HCT116 (cell line): ENCODE results near the gene DCTN1. TPM values are rescaled to one million over a fixed set of nuclear protein-coding genes. Genes with fewer than 3 reads are reported as not detected.
A peak's percentile ranks its signal among the peaks of the same experiment; 100 is the strongest.

Source experiments
- ATAC-seq: fragments of 200-7000 bp; cut with Tn5 transposase; 2 replicates; pipeline ENCODE4 v1.9.1; 2020; ENCODE audit warnings: mild to moderate bottlenecking, moderate library complexity
- BruUV-seq: library from RNA; stranded (reverse); fragments of 400-500 nt; replicated peaks from 2 replicates; lab custom pipeline; 2021; lab: Mats Ljungman, UMichigan
- CTCF ChIA-PET: fragments of 300-600 bp; sonication (Branson Sonifier 250); formaldehyde crosslinking; loops from one replicate; lab custom pipeline; 2021; ENCODE audit warnings: antibody characterized with exemption; lab: Charles Lee
- POLR2A ChIA-PET: fragments of 300-600, 350-600 bp; sonication (Branson Sonifier 250); formaldehyde crosslinking; loops from one replicate; lab custom pipeline; 2021; ENCODE audit warnings: antibody characterized with exemption; lab: Charles Lee
- RAD21 ChIA-PET, 2 experiments: fragments of 300-600 bp; sonication (Branson Sonifier 250); formaldehyde crosslinking; loops; one replicate each; lab custom pipeline; 2023; ENCODE audit warnings: low total read pairs in 2 of 2; ENCODE audit not compliant: uncharacterized antibody in 2 of 2, unreplicated experiment in 2 of 2, low non-redundant PET in 1 of 2; lab: Charles Lee
- DNase-seq: peaks from one replicate; pipeline ENCODE4 v3.0.0-alpha.2; 2010; ENCODE audit warnings: low read depth, low spot score
- H2AFZ ChIP-seq: fragments of 200-600 bp; shearing (Covaris generic), sonication (generic); 2 replicates; pipeline ENCODE4 v1.6.1; 2017; ENCODE audit warnings: low read depth, mixed run types, mixed read lengths, antibody characterized with exemption, low read length; ENCODE audit not compliant: poor library complexity, severe bottlenecking
- H3K27ac ChIP-seq: 2 replicates; pipeline ENCODE4 v1.5.1; 2012; ENCODE audit warnings: low read depth, low read length
- H3K27me3 ChIP-seq: fragments of 200-600 bp; sonication (generic); 2 replicates; pipeline ENCODE4 v1.6.1; 2016; ENCODE audit warnings: mixed run types, low read length, mixed read lengths; ENCODE audit not compliant: insufficient read depth
- H3K36me3 ChIP-seq, 2 experiments: fragments of 200-500 bp in 1 of 2; fragments of 200-600 bp in 1 of 2; sonication (Bioruptor generic) in 1 of 2; sonication (generic) in 1 of 2; 2 replicates each; pipeline versions ENCODE4 v1.5.1 to v1.6.1; 2014 to 2016; ENCODE audit warnings: low read length in 2 of 2, inconsistent platforms in 1 of 2, mixed read lengths in 1 of 2, mixed run types in 1 of 2; ENCODE audit not compliant: insufficient read depth in 2 of 2, control insufficient read depth in 1 of 2
- H3K4me1 ChIP-seq, 2 experiments: fragments of 200-600 bp in 1 of 2; sonication (generic) in 1 of 2; 2 replicates each; pipeline versions ENCODE4 v1.5.1 to v1.6.1; 2012 to 2017; ENCODE audit warnings: low read length in 2 of 2, inconsistent platforms in 1 of 2, mild to moderate bottlenecking in 1 of 2, mixed read lengths in 1 of 2, mixed run types in 1 of 2, moderate library complexity in 1 of 2; ENCODE audit not compliant: insufficient read depth in 2 of 2, control insufficient read depth in 1 of 2
- H3K4me2 ChIP-seq: fragments of 200-600 bp; sonication (generic); 2 replicates; pipeline ENCODE4 v1.6.1; 2017; ENCODE audit warnings: mixed run types, low read length, mixed read lengths
- H3K4me3 ChIP-seq, 2 experiments: fragments of 200-600 bp in 1 of 2; sonication (generic) in 1 of 2; replicated peaks in 1 of 2; 2 replicates each; pipeline ENCODE4 v1.5.1; 2011 to 2016; ENCODE audit warnings: low read length in 2 of 2, control low read depth in 1 of 2, low read depth in 1 of 2, mild to moderate bottlenecking in 1 of 2, mixed read lengths in 1 of 2, mixed run types in 1 of 2
- H3K79me2 ChIP-seq: fragments of 200-600 bp; sonication (generic); 2 replicates; pipeline ENCODE4 v1.6.1; 2017; ENCODE audit warnings: mild to moderate bottlenecking, mixed run types, low read length, moderate library complexity, mixed read lengths; ENCODE audit not compliant: insufficient read depth
- H3K9ac ChIP-seq: fragments of 200-600 bp; sonication (generic); 2 replicates; pipeline ENCODE4 v1.6.1; 2016; ENCODE audit warnings: low read length, mixed read lengths
- H3K9me2 ChIP-seq: fragments of 200-600 bp; sonication (generic), shearing (Covaris generic); 2 replicates; pipeline ENCODE4 v1.6.1; 2017; ENCODE audit warnings: mixed run types, mild to moderate bottlenecking, moderate library complexity; ENCODE audit not compliant: insufficient read depth
- H3K9me3 ChIP-seq, 2 experiments: fragments of 200-500 bp in 1 of 2; fragments of 200-600 bp in 1 of 2; sonication (Bioruptor generic) in 1 of 2; sonication (generic) in 1 of 2; 2 replicates each; pipeline ENCODE4 v1.6.1; 2014 to 2017; ENCODE audit warnings: low read length in 2 of 2, mixed read lengths in 2 of 2, inconsistent platforms in 1 of 2, low read depth in 1 of 2, mild to moderate bottlenecking in 1 of 2, mixed run types in 1 of 2, moderate library complexity in 1 of 2; ENCODE audit not compliant: control insufficient read depth in 1 of 2, insufficient read depth in 1 of 2
- H4K20me1 ChIP-seq: fragments of 200-600 bp; sonication (generic), shearing (Covaris generic); 2 replicates; pipeline ENCODE4 v1.6.1; 2017; ENCODE audit warnings: mixed run types, mild to moderate bottlenecking, moderate library complexity; ENCODE audit not compliant: insufficient read depth
- CBX3 ChIP-seq: IDR thresholded peaks from 2 replicates; pipeline ENCODE4 v1.6.1; 2012; ENCODE audit warnings: low read depth
- CEBPB ChIP-seq: IDR thresholded peaks from 2 replicates; pipeline ENCODE4 v1.6.1; 2012; ENCODE audit warnings: low read depth
- ELF1 ChIP-seq: IDR thresholded peaks from 2 replicates; pipeline ENCODE4 v1.6.1; 2012; ENCODE audit warnings: low read depth, borderline replicate concordance
- EZH2 ChIP-seq: fragments of 200-600 bp; sonication (generic); IDR thresholded peaks from 2 replicates; pipeline ENCODE4 v1.6.1; 2017; ENCODE audit warnings: antibody characterized with exemption, mixed run types
- POLR2AphosphoS5 ChIP-seq: IDR thresholded peaks from 2 replicates; pipeline ENCODE4 v1.6.1; 2011; ENCODE audit warnings: mild to moderate bottlenecking, low read depth, low read length, moderate library complexity
- SP1 ChIP-seq: IDR thresholded peaks from 2 replicates; pipeline ENCODE4 v1.6.1; 2012; ENCODE audit warnings: low read depth
- SRF ChIP-seq: IDR thresholded peaks from 2 replicates; pipeline ENCODE4 v1.6.1; 2012; ENCODE audit warnings: low read depth
- TCF7L2 ChIP-seq: IDR thresholded peaks from 2 replicates; pipeline ENCODE4 v1.7.0; 2011; ENCODE audit warnings: borderline replicate concordance, inconsistent platforms; ENCODE audit not compliant: insufficient read depth, insufficient read length; ENCODE audit errors: extremely low read depth
- YY1 ChIP-seq: IDR thresholded peaks from 2 replicates; pipeline ENCODE4 v1.6.1; 2011; ENCODE audit warnings: low read length, low read depth, moderate library complexity, mild to moderate bottlenecking; ENCODE audit not compliant: insufficient replicate concordance; ENCODE audit errors: extremely low read depth
- intact Hi-C: fragments of 100-400 bp; cut with micrococcal nuclease; formaldehyde crosslinking; loops from 2 replicates; pipeline ENCODE4 v1.10.0; 2022
- total RNA-seq: library from RNA; stranded (reverse); gene quantifications from one replicate; pipeline ENCODE4 v1.2.1, GENCODE V29; 2021; ENCODE audit not compliant: unreplicated experiment
- TF ChIP-seq, protein P1 (sequence below): IDR thresholded peaks from 2 replicates; pipeline ENCODE4 v1.6.1; 2012; ENCODE audit warnings: low read depth
- TF ChIP-seq, protein P2 (sequence below): IDR thresholded peaks from 2 replicates; pipeline ENCODE4 v1.6.1; 2012
- TF ChIP-seq, protein P3 (sequence below), 3 experiments: fragments of 200-600 bp in 1 of 3; sonication (generic) in 1 of 3; IDR thresholded peaks in 2 of 3; conservative IDR thresholded peaks in 1 of 3; 2 replicates each; pipeline ENCODE4 v1.5.1; 2012 to 2017; ENCODE audit warnings: low read depth in 2 of 3, low read length in 2 of 3, antibody characterized with exemption in 1 of 3, borderline replicate concordance in 1 of 3, control low read depth in 1 of 3, mild to moderate bottlenecking in 1 of 3, mixed read lengths in 1 of 3, mixed run types in 1 of 3, moderate library complexity in 1 of 3; ENCODE audit not compliant: insufficient read depth in 1 of 3

DCTN1 gene
- total RNA-seq, 1 experiment from 2014 or later: 129 TPM

DNA sequence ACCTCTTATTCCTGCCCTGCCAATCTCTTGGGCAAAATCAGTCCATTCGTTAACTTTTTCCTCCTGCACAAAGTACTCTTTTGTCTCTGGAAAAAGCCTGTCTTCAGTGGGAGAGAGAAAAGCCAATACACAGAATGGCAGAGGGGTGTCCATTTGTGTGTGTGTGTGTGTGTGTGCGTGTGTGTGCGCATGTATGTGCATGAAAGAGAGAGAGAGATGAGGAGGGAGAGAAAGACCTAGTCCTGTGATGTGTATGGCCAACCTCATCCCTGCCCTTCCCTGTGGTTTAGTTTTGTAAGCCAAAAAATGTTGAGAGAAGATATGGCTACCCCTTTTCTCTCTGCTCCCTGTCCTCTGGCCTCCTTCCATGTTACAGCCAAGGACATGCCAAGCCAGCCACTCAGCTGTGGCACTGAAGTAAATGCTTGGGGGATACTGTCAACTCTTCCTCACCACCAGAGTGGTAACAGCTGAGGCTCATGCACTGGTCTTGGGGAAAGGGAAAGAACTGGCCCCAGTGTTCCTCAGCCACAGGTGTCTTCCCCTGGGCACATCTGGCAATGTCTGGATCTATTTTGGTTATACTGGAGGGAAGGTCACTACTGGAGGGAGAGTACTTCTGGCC is 47.4 kb downstream of the DCTN1 start:
- H3K4me3 ChIP-seq: no peak overlapping the region
- TF ChIP-seq, protein P1, sequence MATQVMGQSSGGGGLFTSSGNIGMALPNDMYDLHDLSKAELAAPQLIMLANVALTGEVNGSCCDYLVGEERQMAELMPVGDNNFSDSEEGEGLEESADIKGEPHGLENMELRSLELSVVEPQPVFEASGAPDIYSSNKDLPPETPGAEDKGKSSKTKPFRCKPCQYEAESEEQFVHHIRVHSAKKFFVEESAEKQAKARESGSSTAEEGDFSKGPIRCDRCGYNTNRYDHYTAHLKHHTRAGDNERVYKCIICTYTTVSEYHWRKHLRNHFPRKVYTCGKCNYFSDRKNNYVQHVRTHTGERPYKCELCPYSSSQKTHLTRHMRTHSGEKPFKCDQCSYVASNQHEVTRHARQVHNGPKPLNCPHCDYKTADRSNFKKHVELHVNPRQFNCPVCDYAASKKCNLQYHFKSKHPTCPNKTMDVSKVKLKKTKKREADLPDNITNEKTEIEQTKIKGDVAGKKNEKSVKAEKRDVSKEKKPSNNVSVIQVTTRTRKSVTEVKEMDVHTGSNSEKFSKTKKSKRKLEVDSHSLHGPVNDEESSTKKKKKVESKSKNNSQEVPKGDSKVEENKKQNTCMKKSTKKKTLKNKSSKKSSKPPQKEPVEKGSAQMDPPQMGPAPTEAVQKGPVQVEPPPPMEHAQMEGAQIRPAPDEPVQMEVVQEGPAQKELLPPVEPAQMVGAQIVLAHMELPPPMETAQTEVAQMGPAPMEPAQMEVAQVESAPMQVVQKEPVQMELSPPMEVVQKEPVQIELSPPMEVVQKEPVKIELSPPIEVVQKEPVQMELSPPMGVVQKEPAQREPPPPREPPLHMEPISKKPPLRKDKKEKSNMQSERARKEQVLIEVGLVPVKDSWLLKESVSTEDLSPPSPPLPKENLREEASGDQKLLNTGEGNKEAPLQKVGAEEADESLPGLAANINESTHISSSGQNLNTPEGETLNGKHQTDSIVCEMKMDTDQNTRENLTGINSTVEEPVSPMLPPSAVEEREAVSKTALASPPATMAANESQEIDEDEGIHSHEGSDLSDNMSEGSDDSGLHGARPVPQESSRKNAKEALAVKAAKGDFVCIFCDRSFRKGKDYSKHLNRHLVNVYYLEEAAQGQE: no peak
- TF ChIP-seq CEBPB (no peak), SP1 (no peak)
- TF ChIP-seq, protein P2, sequence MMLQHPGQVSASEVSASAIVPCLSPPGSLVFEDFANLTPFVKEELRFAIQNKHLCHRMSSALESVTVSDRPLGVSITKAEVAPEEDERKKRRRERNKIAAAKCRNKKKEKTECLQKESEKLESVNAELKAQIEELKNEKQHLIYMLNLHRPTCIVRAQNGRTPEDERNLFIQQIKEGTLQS: no peak
- TF ChIP-seq, all 23 proteins: peak for 0
- H3K9ac ChIP-seq: no peak overlapping the region
- no peak overlapping the region for H3K27ac ChIP-seq
- no peaks in the 10 kb centered on the region for H3K36me3 ChIP-seq
- no TSS peak for BruUV-seq
- H4K20me1 ChIP-seq: no peaks in the 10 kb centered on the region
- no peak for DNase-seq
- no peaks in the 10 kb centered on the region for H3K9me3 ChIP-seq
- no peaks in the 10 kb centered on the region for H3K79me2 ChIP-seq
- H2AFZ ChIP-seq: no peak overlapping the region
- no peaks in the 10 kb centered on the region for H3K4me1 ChIP-seq
- H3K9me2 ChIP-seq: no peaks in the 10 kb centered on the region
- ChIA-PET RAD21 (no interaction called here), POLR2A (no interaction called here), CTCF (interaction anchor here (1.0 to 1.4 kb wide), 5 partner anchors 8 to 509 kb away, joined by 3 to 7 read pairs (median 4); no protein-coding TSS in a partner anchor)
- H3K27me3 ChIP-seq: no peaks in the 10 kb centered on the region
- H3K4me2 ChIP-seq: no peak overlapping the region
- 0 out of 2 replicates have a peak, but pooled peaks have one; percentile 12 for ATAC-seq
- intact Hi-C loops: loop anchor here (1.0 kb wide), 1 partner anchor 200 kb away; no protein-coding TSS in a partner anchor

DNA sequence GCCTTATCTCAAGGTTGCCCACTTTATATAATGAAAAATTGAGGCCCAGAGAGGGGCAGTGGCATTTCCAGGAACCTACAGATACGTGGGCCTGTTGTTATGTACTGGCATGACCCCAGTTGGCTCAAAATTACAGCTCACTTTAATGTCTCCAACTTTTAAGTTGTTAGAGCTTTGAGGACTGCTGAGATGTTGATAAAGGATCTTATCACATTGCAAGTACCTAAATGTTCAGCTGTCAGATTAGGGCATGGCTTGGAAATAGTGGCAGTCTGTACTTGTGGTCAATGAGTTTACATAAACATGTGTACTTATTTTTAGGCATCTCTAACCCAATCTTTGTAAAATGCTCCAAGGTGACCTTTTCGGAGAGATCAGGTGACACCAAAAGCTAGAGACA is 51.5 kb downstream of the DCTN1 start:
- ChIA-PET POLR2A (no interaction called here), CTCF (no interaction called here), RAD21 (no interaction called here)
- H2AFZ ChIP-seq: no peak overlapping the region
- H3K79me2 ChIP-seq: no peaks in the 10 kb centered on the region
- DNase-seq: no peak
- H3K4me1 ChIP-seq: no peaks in the 10 kb centered on the region
- no peak for ATAC-seq
- H3K9me2 ChIP-seq: no peaks in the 10 kb centered on the region
- no peak overlapping the region for H3K4me3 ChIP-seq
- no peak overlapping the region for H3K9ac ChIP-seq
- no peak overlapping the region for H3K4me2 ChIP-seq
- no peaks in the 10 kb centered on the region for H4K20me1 ChIP-seq
- no peaks in the 10 kb centered on the region for H3K27me3 ChIP-seq
- no peaks in the 10 kb centered on the region for H3K36me3 ChIP-seq
- no peaks in the 10 kb centered on the region for H3K9me3 ChIP-seq
- H3K27ac ChIP-seq: no peak overlapping the region
- intact Hi-C loops: no loop called here
- BruUV-seq: no TSS peak
- no peak for TF ChIP-seq TCF7L2
- TF ChIP-seq, protein P3, sequence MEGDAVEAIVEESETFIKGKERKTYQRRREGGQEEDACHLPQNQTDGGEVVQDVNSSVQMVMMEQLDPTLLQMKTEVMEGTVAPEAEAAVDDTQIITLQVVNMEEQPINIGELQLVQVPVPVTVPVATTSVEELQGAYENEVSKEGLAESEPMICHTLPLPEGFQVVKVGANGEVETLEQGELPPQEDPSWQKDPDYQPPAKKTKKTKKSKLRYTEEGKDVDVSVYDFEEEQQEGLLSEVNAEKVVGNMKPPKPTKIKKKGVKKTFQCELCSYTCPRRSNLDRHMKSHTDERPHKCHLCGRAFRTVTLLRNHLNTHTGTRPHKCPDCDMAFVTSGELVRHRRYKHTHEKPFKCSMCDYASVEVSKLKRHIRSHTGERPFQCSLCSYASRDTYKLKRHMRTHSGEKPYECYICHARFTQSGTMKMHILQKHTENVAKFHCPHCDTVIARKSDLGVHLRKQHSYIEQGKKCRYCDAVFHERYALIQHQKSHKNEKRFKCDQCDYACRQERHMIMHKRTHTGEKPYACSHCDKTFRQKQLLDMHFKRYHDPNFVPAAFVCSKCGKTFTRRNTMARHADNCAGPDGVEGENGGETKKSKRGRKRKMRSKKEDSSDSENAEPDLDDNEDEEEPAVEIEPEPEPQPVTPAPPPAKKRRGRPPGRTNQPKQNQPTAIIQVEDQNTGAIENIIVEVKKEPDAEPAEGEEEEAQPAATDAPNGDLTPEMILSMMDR (IDR thresholded peaks at IDR 0.05 in 2 of 3, conservative IDR thresholded peaks at IDR 0.05 in 1 of 3; ENCODE audit: borderline replicate concordance in 1 of 3, insufficient read depth in 1 of 3, low read depth in 2 of 3, low read length in 2 of 3): no peak
- TF ChIP-seq EZH2: no peak
- no peak for TF ChIP-seq YY1
- no peak for TF ChIP-seq POLR2AphosphoS5
- no peak for TF ChIP-seq ELF1
- no peak for TF ChIP-seq SRF
- no peak for TF ChIP-seq CBX3
- TF ChIP-seq, protein P2: no peak
